NCI-H146 (cell line): ENCODE data around the gene OLA1.

ENCODE experiments used
- DNase-seq: peaks from one replicate; lab custom pipeline; 2025; lab: John Stamatoyannopoulos, UW

The OLA1 gene

GRCh38 chr2:174117951-174118930 is 130.1 kb downstream of the OLA1 start:
- no peak for DNase-seq

- DNase-seq, result no peak
These were observed 136.3 kb downstream of the OLA1 start for GRCh38 chr2:174112073-174112472.

- DNase-seq, result peak; percentile 74
These were observed 139.8 kb downstream of the OLA1 start for GRCh38 chr2:174108579-174108978.

GRCh38 chr2:174106736-174107135 is 141.6 kb downstream of the OLA1 start:
- peak; percentile 76 for DNase-seq

GRCh38 chr2:174094542-174094941 is 153.8 kb downstream of the OLA1 start:
- no peak for DNase-seq

- no peak for DNase-seq
These were observed 157.9 kb downstream of the OLA1 start for GRCh38 chr2:174090476-174090875.

GRCh38 chr2:174088706-174089460 is 159.4 kb downstream of the OLA1 start:
- no peak for DNase-seq

- no peak for DNase-seq
These were observed 161.6 kb downstream of the OLA1 start for GRCh38 chr2:174086708-174087107.

GRCh38 chr2:174085781-174086180 is 162.6 kb downstream of the OLA1 start:
- no peak for DNase-seq

GRCh38 chr2:174083843-174084458 is 164.4 kb downstream of the OLA1 start:
- peak; percentile 80 for DNase-seq

GRCh38 chr2:174080672-174081121 is 167.6 kb downstream of the OLA1 start:
- DNase-seq, result peak; percentile 24

GRCh38 chr2:174078275-174078674 is 170.1 kb downstream of the OLA1 start:
- DNase-seq, result no peak

GRCh38 chr2:174076975-174077374 is 171.4 kb downstream of the OLA1 start:
- DNase-seq, result peak; percentile 78

- no peak for DNase-seq
These were observed 172.3 kb downstream of the OLA1 start for GRCh38 chr2:174076040-174076439.

- peak; percentile 6 for DNase-seq
These were observed 173.5 kb downstream of the OLA1 start for GRCh38 chr2:174074831-174075230.

- DNase-seq, result no peak
These were observed 175.5 kb downstream of the OLA1 start for GRCh38 chr2:174072857-174073256.

GRCh38 chr2:174072069-174072468 is 176.3 kb downstream of the OLA1 start:
- DNase-seq, result no peak

- DNase-seq, result no peak
These were observed 177.0 kb downstream of the OLA1 start for GRCh38 chr2:174071321-174071720.

- DNase-seq, result no peak
These were observed 178.1 kb downstream of the OLA1 start for GRCh38 chr2:174070281-174070680.

- no peak for DNase-seq
These were observed 180.5 kb downstream of the OLA1 start for GRCh38 chr2:174067815-174068214.

GRCh38 chr2:174066871-174067270 is 181.5 kb downstream of the OLA1 start:
- no peak for DNase-seq

- no peak for DNase-seq
These were observed 184.7 kb downstream of the OLA1 start for GRCh38 chr2:174063492-174064092.
